IMR-90 (cell line): Measurements from ENCODE around the gene SLC7A7. TPM values are rescaled to one million over a fixed set of nuclear protein-coding genes. Genes with fewer than 3 reads are reported as not detected.
A peak's percentile ranks its signal among the peaks of the same experiment; 100 is the strongest.

Experiments
- ATAC-seq: fragments of 200-7000 bp; cut with Tn5 transposase; 2 replicates; pipeline ENCODE4 v1.9.1; 2020; ENCODE audit warnings: low read depth, mild to moderate bottlenecking, moderate library complexity
- BruUV-seq: library from RNA; stranded (reverse); fragments of 400-500 nt; replicated peaks from 2 replicates; lab custom pipeline; 2021; lab: Mats Ljungman, UMichigan
- CTCF ChIA-PET: fragments of 300-600 bp; formaldehyde crosslinking; extraction: SDS; loops from one replicate; lab custom pipeline; 2021; ENCODE audit warnings: antibody characterized with exemption; lab: Yijun Ruan, JAX
- POLR2A ChIA-PET: fragments of 300-600 bp; sonication (Branson Sonifier 250); formaldehyde crosslinking; loops from one replicate; lab custom pipeline; 2022; ENCODE audit warnings: antibody characterized with exemption; ENCODE audit not compliant: unreplicated experiment; lab: Charles Lee
- DNase-seq: peaks from one replicate; pipeline ENCODE4 v3.0.0; 2013
- H2AFZ ChIP-seq: replicated peaks from 2 replicates; pipeline ENCODE3; 2013; ENCODE audit warnings: low read length, mild to moderate bottlenecking; ENCODE audit not compliant: poor library complexity
- H2AK5ac ChIP-seq: 2 replicates; pipeline ENCODE4 v1.6.1; 2013; ENCODE audit warnings: low read depth, low read length, inconsistent platforms
- H2AK9ac ChIP-seq: replicated peaks from 2 replicates; pipeline ENCODE3; 2013; ENCODE audit warnings: mild to moderate bottlenecking, low read depth, low read length, moderate library complexity; ENCODE audit not compliant: poor library complexity
- H2BK120ac ChIP-seq: 2 replicates; pipeline ENCODE4 v1.6.1; 2013; ENCODE audit warnings: low read depth, low read length, inconsistent platforms
- H2BK15ac ChIP-seq: 3 replicates; pipeline ENCODE4 v1.6.1; 2013; ENCODE audit warnings: low read depth, low read length, inconsistent platforms
- H2BK20ac ChIP-seq: 2 replicates; pipeline ENCODE4 v1.6.1; 2013; ENCODE audit warnings: low read depth, mild to moderate bottlenecking, inconsistent platforms, low read length, moderate library complexity
- H2BK5ac ChIP-seq: 2 replicates; pipeline ENCODE4 v1.6.1; 2013; ENCODE audit warnings: mild to moderate bottlenecking, low read depth, low read length, inconsistent platforms; ENCODE audit not compliant: poor library complexity, severe bottlenecking
- H3K14ac ChIP-seq: replicated peaks from 2 replicates; pipeline ENCODE4 v1.6.1; 2013; ENCODE audit warnings: low read depth, low read length, inconsistent platforms
- H3K18ac ChIP-seq: 2 replicates; pipeline ENCODE4 v1.6.1; 2013; ENCODE audit warnings: low read depth, low read length, control low read depth
- H3K23ac ChIP-seq: 2 replicates; pipeline ENCODE4 v1.6.1; 2013; ENCODE audit warnings: low read depth, low read length, inconsistent platforms
- H3K27ac ChIP-seq: 2 replicates; pipeline ENCODE4 v1.5.1; 2013; ENCODE audit warnings: mild to moderate bottlenecking, control low read depth, low read length; ENCODE audit not compliant: insufficient read depth
- H3K27me3 ChIP-seq: 2 replicates; pipeline ENCODE4 v1.6.1; 2013; ENCODE audit warnings: low read length; ENCODE audit not compliant: control insufficient read depth, insufficient read depth
- H3K36me3 ChIP-seq: 2 replicates; pipeline ENCODE4 v1.6.1; 2013; ENCODE audit warnings: low read length, mixed read lengths; ENCODE audit not compliant: control insufficient read depth, insufficient read depth
- H3K4ac ChIP-seq: 2 replicates; pipeline ENCODE4 v1.6.1; 2013; ENCODE audit warnings: low read depth, low read length, inconsistent platforms
- H3K4me1 ChIP-seq: 2 replicates; pipeline ENCODE4 v1.6.1; 2013; ENCODE audit warnings: low read length, mixed read lengths; ENCODE audit not compliant: control insufficient read depth, insufficient read depth
- H3K4me2 ChIP-seq: 2 replicates; pipeline ENCODE4 v1.6.1; 2013; ENCODE audit warnings: low read depth, mild to moderate bottlenecking, control low read depth, low read length, moderate library complexity
- H3K4me3 ChIP-seq: 2 replicates; pipeline ENCODE4 v1.5.1; 2013; ENCODE audit warnings: low read depth, mild to moderate bottlenecking, control low read depth, low read length, moderate library complexity; ENCODE audit not compliant: insufficient read depth
- H3K56ac ChIP-seq: 2 replicates; pipeline ENCODE4 v1.6.1; 2013; ENCODE audit warnings: low read length, inconsistent platforms; ENCODE audit not compliant: insufficient read depth; ENCODE audit errors: extremely low read depth
- H3K79me1 ChIP-seq, 2 experiments: 2 replicates each; pipeline ENCODE4 v1.6.1; 2013; ENCODE audit warnings: low read length in 2 of 2, inconsistent platforms in 1 of 2, low read depth in 1 of 2
- H3K9ac ChIP-seq: 2 replicates; pipeline ENCODE4 v1.6.1; 2013; ENCODE audit warnings: low read depth, low read length, control low read depth
- H3K9me1 ChIP-seq: 2 replicates; pipeline ENCODE4 v1.6.1; 2013; ENCODE audit warnings: low read length, inconsistent platforms; ENCODE audit not compliant: insufficient read depth
- H3K9me3 ChIP-seq: 2 replicates; pipeline ENCODE4 v1.6.1; 2013; ENCODE audit warnings: low read length; ENCODE audit not compliant: control insufficient read depth, insufficient read depth
- H4K20me1 ChIP-seq: 2 replicates; pipeline ENCODE4 v1.6.1; 2013; ENCODE audit warnings: low read length, inconsistent platforms; ENCODE audit not compliant: insufficient read depth
- H4K5ac ChIP-seq: 2 replicates; pipeline ENCODE4 v1.6.1; 2013; ENCODE audit warnings: mild to moderate bottlenecking, low read depth, low read length, control low read depth
- H4K8ac ChIP-seq, 2 experiments: 2 replicates each; pipeline ENCODE4 v1.6.1; 2013; ENCODE audit warnings: low read depth in 2 of 2, low read length in 2 of 2, control low read depth in 1 of 2, inconsistent platforms in 1 of 2
- H4K91ac ChIP-seq: 2 replicates; pipeline ENCODE4 v1.6.1; 2013; ENCODE audit warnings: low read depth, low read length, inconsistent platforms; ENCODE audit not compliant: insufficient read depth
- BHLHE40 ChIP-seq: fragments of 150-350 bp; IDR thresholded peaks from 2 replicates; pipeline ENCODE4 v1.6.1; 2016; ENCODE audit warnings: mild to moderate bottlenecking, low read depth, low read length
- CEBPB ChIP-seq: IDR thresholded peaks from 2 replicates; pipeline ENCODE4 v1.6.1; 2012; ENCODE audit warnings: low read depth, low read length, improper control_type of control experiment
- CHD1 ChIP-seq: IDR thresholded peaks from 2 replicates; pipeline ENCODE4 v1.6.1; 2012; ENCODE audit warnings: low read depth, low read length, improper control_type of control experiment
- CTCF ChIP-seq: conservative IDR thresholded peaks from 2 replicates; pipeline ENCODE4 v1.5.1; 2012; ENCODE audit warnings: mild to moderate bottlenecking, low read depth, low read length, improper control_type of control experiment
- MAFK ChIP-seq: IDR thresholded peaks from 2 replicates; pipeline ENCODE4 v1.6.1; 2012; ENCODE audit warnings: low read depth, low read length, improper control_type of control experiment
- MAZ ChIP-seq: IDR thresholded peaks from 2 replicates; pipeline ENCODE4 v1.6.1; 2012; ENCODE audit warnings: low read depth, mild to moderate bottlenecking, low read length, improper control_type of control experiment, moderate library complexity, borderline replicate concordance
- MXI1 ChIP-seq: IDR thresholded peaks from 2 replicates; pipeline ENCODE4 v1.6.1; 2012; ENCODE audit warnings: low read depth, mild to moderate bottlenecking, low read length, moderate library complexity, borderline replicate concordance
- NFE2L2 ChIP-seq: fragments of 150-350 bp; IDR thresholded peaks from 2 replicates; pipeline ENCODE4 v1.6.1; 2016; ENCODE audit warnings: low read depth, mild to moderate bottlenecking, low read length
- POLR2A ChIP-seq: IDR thresholded peaks from 2 replicates; pipeline ENCODE4 v1.6.1; 2012; ENCODE audit warnings: mild to moderate bottlenecking, low read depth, low read length
- RCOR1 ChIP-seq: IDR thresholded peaks from 2 replicates; pipeline ENCODE4 v1.6.1; 2012; ENCODE audit warnings: mild to moderate bottlenecking, low read length, improper control_type of control experiment; ENCODE audit not compliant: insufficient replicate concordance
- RFX5 ChIP-seq: IDR thresholded peaks from 2 replicates; pipeline ENCODE4 v1.8.0; 2012; ENCODE audit warnings: low read depth, mild to moderate bottlenecking, low read length, moderate library complexity
- SMC3 ChIP-seq: fragments of 150-350 bp; IDR thresholded peaks from 2 replicates; pipeline ENCODE4 v1.6.1; 2016; ENCODE audit warnings: low read depth, mild to moderate bottlenecking, antibody characterized with exemption, low read length, moderate library complexity
- WGBS, 2 experiments: methylation state at CpG; one replicate each; pipeline versions ENCODE4 v1.1.5 to v1.1.7; 2013; ENCODE audit warnings: missing lambda C conversion rate in 2 of 2; ENCODE audit not compliant: insufficient read length in 1 of 2; ENCODE audit errors: extremely low coverage in 2 of 2; 5-methylcytosine and 5-hydroxymethylcytosine counted together
- dilution Hi-C: fragments of 300-500 bp; cut with HindIII; formaldehyde crosslinking; loops from one replicate; pipeline ENCODE4 v1.14.3; 2018; ENCODE audit warnings: low sequenced_read_pairs; ENCODE audit not compliant: unreplicated experiment
- in situ Hi-C: fragments of 300-500 bp; cut with MboI; formaldehyde crosslinking; loops from 3 replicates; pipeline ENCODE4 v1.14.3; 2019; ENCODE audit warnings: low sequenced_read_pairs, inconsistent platforms, mixed read lengths
- intact Hi-C: fragments of 100-400 bp; cut with micrococcal nuclease; formaldehyde crosslinking; loops from 2 replicates; pipeline ENCODE4 v1.10.0; 2022
- polyA plus RNA-seq, 3 experiments: library from polyadenylated mRNA; depleted of rRNA; stranded (reverse); fragments of >200 nt; gene quantifications; 2 replicates each; pipeline ENCODE4 v1.2.3, GENCODE V29; 2012; ENCODE audit warnings: low replicate concordance in 1 of 3
- total RNA-seq: library from RNA; depleted of rRNA; stranded (reverse); fragments of >200 nt; gene quantifications from 2 replicates; pipeline ENCODE4 v1.2.3, GENCODE V29; 2012
- TF ChIP-seq, protein P1 (sequence below): fragments of 150-350 bp; IDR thresholded peaks from 2 replicates; pipeline ENCODE4 v1.6.1; 2016; ENCODE audit warnings: low read depth, mild to moderate bottlenecking, low read length, moderate library complexity, borderline replicate concordance

SLC7A7 gene
- total and polyA plus RNA-seq, 2 of the 4 experiments (the other 2 are of a cell fraction): 1.8 to 2.0 TPM

GRCh38 chr14:22852940-22853767, 37.9 kb upstream of the SLC7A7 start:
- H3K4me2 ChIP-seq: peak overlapping the region; percentile 96
- H3K4me3 ChIP-seq: peak overlapping the region; percentile 38
- peaks cover 2% of the 10 kb centered on the region for H3K9me3 ChIP-seq
- H4K20me1 ChIP-seq: peaks cover 3% of the 10 kb centered on the region; the same call in 1 of the 2 replicates
- in situ Hi-C loops (loop anchor here (25.0 kb wide), 1 partner anchor 466 kb away; no protein-coding TSS in a partner anchor), intact Hi-C loops (loop anchor here (1.0 to 5.0 kb wide), 7 partner anchors 17 to 466 kb away; partner anchors contain the start of gene MMP14), dilution Hi-C loops (no loop called here)
- peaks cover 30% of the 10 kb centered on the region for H3K4me1 ChIP-seq
- ATAC-seq: peak; percentile 66
- H3K27ac ChIP-seq: peak overlapping the region; percentile 77
- peak overlapping the region; percentile 97 for H2AFZ ChIP-seq
- peak overlapping the region; percentile 81 for H2AK5ac ChIP-seq
- no peaks in the 10 kb centered on the region for H3K36me3 ChIP-seq
- POLR2A ChIA-PET: no interaction called here
- H4K91ac ChIP-seq: peak overlapping the region; percentile 96
- H3K79me1 ChIP-seq: peaks cover 0 to 31% of the 10 kb centered on the region in 2 experiments; a peak in 2 of 4 replicates
- peak; percentile 83 for DNase-seq
- H3K27me3 ChIP-seq: no peaks in the 10 kb centered on the region
- peak overlapping the region; percentile 98 for H3K4ac ChIP-seq
- H4K5ac ChIP-seq: peak overlapping the region; percentile 90
- H4K8ac ChIP-seq: peak overlapping the region; percentile 59 to 97
- BruUV-seq: no TSS peak
- H3K18ac ChIP-seq: peak overlapping the region; percentile 83
- no CpG with 5 or more reads among the region's 20 CpGs for WGBS, 2 experiments
- H2BK15ac ChIP-seq: peak overlapping the region; percentile 97; the same call in 2 of the 3 replicates
- CTCF ChIA-PET: interaction anchor here (0.7 to 6.8 kb wide), 21 partner anchors 9 to 468 kb away, joined by 3 to 60 read pairs (median 4); partner anchors contain the start of genes LRP10, MMP14 and MRPL52
- peak overlapping the region; percentile 95 for H3K14ac ChIP-seq
- peak overlapping the region; percentile 84 for H2BK5ac ChIP-seq
- peaks cover 27% of the 10 kb centered on the region for H3K9me1 ChIP-seq
- H3K56ac ChIP-seq: peak overlapping the region; percentile 79
- H2BK20ac ChIP-seq: peak overlapping the region; percentile 89
- peak overlapping the region; percentile 85 for H3K9ac ChIP-seq
- peak overlapping the region; percentile 95 for H2AK9ac ChIP-seq
- H3K23ac ChIP-seq: peak overlapping the region; percentile 93
- H2BK120ac ChIP-seq: peak overlapping the region; percentile 97
- TF ChIP-seq MXI1: peak; percentile 89
- no peak for TF ChIP-seq CEBPB
- TF ChIP-seq, protein P1, sequence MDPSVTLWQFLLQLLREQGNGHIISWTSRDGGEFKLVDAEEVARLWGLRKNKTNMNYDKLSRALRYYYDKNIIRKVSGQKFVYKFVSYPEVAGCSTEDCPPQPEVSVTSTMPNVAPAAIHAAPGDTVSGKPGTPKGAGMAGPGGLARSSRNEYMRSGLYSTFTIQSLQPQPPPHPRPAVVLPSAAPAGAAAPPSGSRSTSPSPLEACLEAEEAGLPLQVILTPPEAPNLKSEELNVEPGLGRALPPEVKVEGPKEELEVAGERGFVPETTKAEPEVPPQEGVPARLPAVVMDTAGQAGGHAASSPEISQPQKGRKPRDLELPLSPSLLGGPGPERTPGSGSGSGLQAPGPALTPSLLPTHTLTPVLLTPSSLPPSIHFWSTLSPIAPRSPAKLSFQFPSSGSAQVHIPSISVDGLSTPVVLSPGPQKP: no peak
- no peak for TF ChIP-seq CHD1
- TF ChIP-seq BHLHE40: no peak
- peak; percentile 95 for TF ChIP-seq SMC3
- peak; percentile 54; the same call in 1 of the 2 replicates for TF ChIP-seq POLR2A
- no peak for TF ChIP-seq MAFK
- peak; percentile 95 for TF ChIP-seq CTCF
- TF ChIP-seq NFE2L2: no peak
- peak; percentile 54; the same call in 1 of the 2 replicates for TF ChIP-seq MAZ
- TF ChIP-seq RCOR1: no peak
- TF ChIP-seq RFX5: no peak
